ENCODE measurements around the gene KCNK16.

- TF ChIP-seq EZH2phosphoT487 (IDR thresholded peaks at IDR 0.05; ENCODE audit: low read depth) (no peak), CTCF (IDR thresholded peaks at IDR 0.05; ENCODE audit: low read depth, low read length) (no peak)
Measured at GRCh38 chr6:39274471-39274870, 48.0 kb downstream of the KCNK16 start.

Measured in OCI-LY3 (cell line).